Measurements from ENCODE around the gene CENPF.
A peak's percentile ranks its signal among the peaks of the same experiment; 100 is the strongest.

CENPF gene

DNA sequence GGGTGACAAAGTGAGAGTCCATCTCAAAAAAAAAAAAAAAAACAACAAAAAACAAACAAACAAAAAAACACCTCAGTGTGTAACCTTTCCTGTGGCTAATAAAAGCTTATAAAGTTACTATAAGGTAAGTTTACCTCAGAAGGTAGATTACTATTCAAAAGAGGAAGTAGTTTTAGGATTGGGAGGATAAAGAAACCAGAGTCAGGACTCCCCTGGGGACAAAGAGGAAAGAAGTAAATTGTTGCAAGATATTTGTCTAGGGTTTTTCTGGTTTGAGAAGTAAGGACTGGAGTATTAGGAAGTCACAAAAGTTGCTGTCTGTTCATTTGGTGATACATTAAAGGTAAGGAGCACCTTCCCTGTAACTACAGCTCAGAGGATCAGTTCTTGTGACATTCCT, 23.8 kb upstream of the CENPF start:
- TF ChIP-seq, protein P1, sequence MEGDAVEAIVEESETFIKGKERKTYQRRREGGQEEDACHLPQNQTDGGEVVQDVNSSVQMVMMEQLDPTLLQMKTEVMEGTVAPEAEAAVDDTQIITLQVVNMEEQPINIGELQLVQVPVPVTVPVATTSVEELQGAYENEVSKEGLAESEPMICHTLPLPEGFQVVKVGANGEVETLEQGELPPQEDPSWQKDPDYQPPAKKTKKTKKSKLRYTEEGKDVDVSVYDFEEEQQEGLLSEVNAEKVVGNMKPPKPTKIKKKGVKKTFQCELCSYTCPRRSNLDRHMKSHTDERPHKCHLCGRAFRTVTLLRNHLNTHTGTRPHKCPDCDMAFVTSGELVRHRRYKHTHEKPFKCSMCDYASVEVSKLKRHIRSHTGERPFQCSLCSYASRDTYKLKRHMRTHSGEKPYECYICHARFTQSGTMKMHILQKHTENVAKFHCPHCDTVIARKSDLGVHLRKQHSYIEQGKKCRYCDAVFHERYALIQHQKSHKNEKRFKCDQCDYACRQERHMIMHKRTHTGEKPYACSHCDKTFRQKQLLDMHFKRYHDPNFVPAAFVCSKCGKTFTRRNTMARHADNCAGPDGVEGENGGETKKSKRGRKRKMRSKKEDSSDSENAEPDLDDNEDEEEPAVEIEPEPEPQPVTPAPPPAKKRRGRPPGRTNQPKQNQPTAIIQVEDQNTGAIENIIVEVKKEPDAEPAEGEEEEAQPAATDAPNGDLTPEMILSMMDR (IDR thresholded peaks at IDR 0.05; ENCODE audit: extremely low read depth, insufficient read depth, missing control alignments): no peak
- in situ Hi-C loops (cut with MboI; ENCODE audit: low pct_unique_long_range_greater_than_20kb, low sequenced_read_pairs, unreplicated experiment): loop anchor here (25.0 kb wide), 1 partner anchor 317 kb away; no protein-coding TSS in a partner anchor
- no peak for DNase-seq (ENCODE audit: low spot score)

DNA sequence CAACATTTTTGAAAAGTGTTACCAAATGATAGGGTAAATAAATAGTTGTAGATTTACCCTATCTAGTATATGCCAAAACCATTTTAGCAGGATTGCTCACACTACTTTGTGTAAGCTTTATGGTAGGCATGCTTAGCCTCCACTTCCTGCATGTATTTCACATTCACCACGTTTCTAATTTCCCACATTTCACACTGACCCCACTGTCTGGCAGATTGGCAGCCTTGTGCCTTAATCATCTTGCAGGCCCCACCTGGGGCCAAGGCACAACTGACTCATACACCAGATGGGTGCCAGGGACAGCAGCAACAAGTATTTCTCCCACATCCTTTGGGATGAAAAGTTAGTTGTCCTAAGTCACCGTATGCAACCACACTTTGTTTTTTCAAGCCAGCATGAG, 21.2 kb upstream of the CENPF start:
- TF ChIP-seq, protein P1 (IDR thresholded peaks at IDR 0.05; ENCODE audit: extremely low read depth, insufficient read depth, missing control alignments): no peak
- no peak for DNase-seq (ENCODE audit: low spot score)
- in situ Hi-C loops (cut with MboI; ENCODE audit: low pct_unique_long_range_greater_than_20kb, low sequenced_read_pairs, unreplicated experiment): loop anchor here (10.0 to 25.0 kb wide), 2 partner anchors 247 to 319 kb away; no protein-coding TSS in a partner anchor

DNA sequence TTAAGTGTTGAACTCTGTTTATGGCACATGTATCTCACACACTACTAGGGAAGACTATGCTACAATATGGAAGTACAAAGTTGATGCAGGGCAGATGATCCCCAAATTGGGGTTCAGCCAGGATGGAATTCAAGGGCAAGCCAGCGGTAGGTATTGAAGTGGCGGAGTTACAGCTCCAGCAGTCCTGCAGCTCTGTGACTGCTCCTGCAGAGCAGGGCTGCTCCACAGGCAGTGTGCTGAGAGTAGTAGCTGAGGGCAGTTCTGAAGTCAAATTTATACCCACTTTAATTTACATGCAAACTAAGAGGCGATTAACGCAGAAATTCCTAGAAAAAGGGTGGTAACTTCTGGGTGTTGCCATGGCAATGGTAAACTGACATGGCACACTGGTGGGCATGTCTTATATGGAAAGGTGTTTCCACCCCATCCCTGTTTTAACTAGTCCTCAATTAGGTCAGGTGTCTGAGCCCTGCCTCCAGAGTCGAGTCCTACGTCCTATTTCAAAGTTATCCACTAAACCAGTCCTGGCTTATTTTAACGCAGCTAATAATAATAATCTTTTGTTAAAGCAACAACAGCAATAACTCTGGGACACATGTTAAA, 20.6 kb upstream of the CENPF start:
- in situ Hi-C loops (cut with MboI; ENCODE audit: low pct_unique_long_range_greater_than_20kb, low sequenced_read_pairs, unreplicated experiment): loop anchor here (10.0 to 25.0 kb wide), 2 partner anchors 248 to 320 kb away; no protein-coding TSS in a partner anchor
- TF ChIP-seq, protein P1 (IDR thresholded peaks at IDR 0.05; ENCODE audit: extremely low read depth, insufficient read depth, missing control alignments): no peak
- DNase-seq (ENCODE audit: low spot score): no peak

DNA sequence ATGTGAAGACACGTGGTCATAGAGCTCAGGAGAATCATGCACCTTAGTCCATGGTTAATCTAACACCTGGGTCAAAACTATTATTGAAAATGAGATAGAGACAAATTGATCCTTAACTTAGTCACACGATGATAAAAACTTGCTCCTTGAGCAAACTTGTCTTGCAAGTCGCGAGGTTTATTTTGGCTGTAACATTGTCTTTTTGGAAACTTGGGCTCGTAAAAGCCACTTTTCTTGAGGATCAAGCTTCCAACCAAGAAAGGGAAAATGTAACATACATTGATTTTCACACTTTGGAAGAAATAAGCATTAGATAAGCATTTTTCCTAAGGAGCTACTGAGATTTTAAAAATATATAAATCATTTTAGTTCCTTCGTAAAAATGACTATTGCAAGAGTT, 19.9 kb upstream of the CENPF start:
- TF ChIP-seq, protein P1 (IDR thresholded peaks at IDR 0.05; ENCODE audit: extremely low read depth, insufficient read depth, missing control alignments): no peak
- no peak for DNase-seq (ENCODE audit: low spot score)
- in situ Hi-C loops (cut with MboI; ENCODE audit: low pct_unique_long_range_greater_than_20kb, low sequenced_read_pairs, unreplicated experiment): loop anchor here (10.0 to 25.0 kb wide), 2 partner anchors 248 to 321 kb away; no protein-coding TSS in a partner anchor

DNA sequence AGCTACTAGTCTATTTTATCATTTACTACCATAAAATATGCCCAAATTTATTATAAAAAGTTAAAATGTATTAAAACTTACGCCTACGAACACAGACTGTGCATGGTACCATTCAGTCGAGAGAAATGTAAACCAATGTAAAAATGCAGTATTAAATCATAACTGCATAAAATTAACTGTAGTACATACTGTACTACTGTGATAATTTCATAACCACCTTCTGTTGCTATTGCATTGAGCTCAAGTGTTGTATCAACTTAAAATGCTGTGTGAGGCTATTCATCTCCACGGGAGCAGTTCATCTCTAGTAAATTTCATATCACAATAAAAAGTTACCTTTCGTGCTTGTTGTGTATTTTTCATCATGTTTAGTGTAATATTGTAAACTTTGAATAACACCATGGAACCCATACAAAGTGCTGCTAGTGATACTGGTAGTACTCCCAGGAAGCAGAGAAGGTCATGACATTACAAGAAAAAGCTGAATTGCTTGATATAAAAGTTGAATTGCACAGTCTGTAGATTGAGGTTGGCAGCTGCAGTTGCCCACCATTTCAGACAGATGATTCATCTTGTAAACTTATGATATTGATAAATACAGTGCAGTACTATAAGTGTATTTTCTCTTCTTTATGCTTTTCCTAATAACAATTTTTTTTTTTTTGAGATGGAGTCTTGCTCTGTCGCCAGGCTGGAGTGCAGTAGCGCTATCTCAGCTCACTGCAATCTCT, 19.0 kb upstream of the CENPF start:
- DNase-seq (ENCODE audit: low spot score): no peak
- TF ChIP-seq, protein P1 (IDR thresholded peaks at IDR 0.05; ENCODE audit: extremely low read depth, insufficient read depth, missing control alignments): no peak
- in situ Hi-C loops (cut with MboI; ENCODE audit: low pct_unique_long_range_greater_than_20kb, low sequenced_read_pairs, unreplicated experiment): loop anchor here (10.0 to 25.0 kb wide), 2 partner anchors 249 to 322 kb away; no protein-coding TSS in a partner anchor

DNA sequence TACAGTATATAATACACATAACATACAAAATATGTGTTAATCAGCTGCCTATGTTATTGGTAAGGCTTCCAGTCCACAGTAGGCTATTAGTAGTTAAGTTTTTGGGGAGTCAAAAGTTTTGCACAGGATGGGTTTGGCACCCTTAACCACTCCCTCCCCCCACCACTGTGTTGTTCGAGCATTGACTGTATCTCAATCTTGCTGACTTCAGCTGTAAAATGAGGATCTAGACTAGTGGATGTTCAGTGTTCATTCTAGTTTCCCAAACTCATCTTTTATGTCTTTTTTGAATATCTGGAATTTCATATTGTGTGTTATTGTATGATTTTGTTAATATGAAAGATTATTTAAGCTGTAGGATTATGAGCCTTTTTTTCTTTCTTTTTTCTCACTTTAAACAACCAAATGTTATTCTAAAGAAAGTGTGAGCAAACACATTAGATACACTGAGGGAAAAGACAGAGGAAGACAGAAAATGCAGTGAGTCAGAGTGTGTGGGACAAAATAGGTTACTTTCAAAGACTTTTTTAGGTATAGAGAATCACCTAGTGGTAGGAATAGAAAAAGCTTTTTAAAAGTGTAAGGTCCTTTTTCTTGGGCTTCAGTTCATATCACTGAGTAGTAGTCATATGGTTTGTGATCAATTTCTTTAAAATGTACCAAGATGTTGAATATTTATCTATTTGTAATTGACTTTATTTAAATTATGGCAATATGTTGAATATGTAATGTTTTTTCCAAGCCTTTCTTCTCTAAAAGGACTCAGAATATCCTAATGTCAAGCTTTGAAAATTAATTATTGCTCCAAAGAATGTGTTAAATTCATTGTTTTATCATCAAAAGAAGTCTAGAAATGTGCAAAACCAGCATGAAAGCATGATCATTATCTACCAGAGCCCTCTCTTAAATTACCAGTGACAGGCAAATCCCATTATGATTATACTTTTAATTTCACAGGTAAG, 17.9 kb upstream of the CENPF start:
- in situ Hi-C loops (cut with MboI; ENCODE audit: low pct_unique_long_range_greater_than_20kb, low sequenced_read_pairs, unreplicated experiment): loop anchor here (10.0 to 25.0 kb wide), 2 partner anchors 250 to 323 kb away; no protein-coding TSS in a partner anchor
- DNase-seq (ENCODE audit: low spot score): no peak
- TF ChIP-seq, protein P1 (IDR thresholded peaks at IDR 0.05; ENCODE audit: extremely low read depth, insufficient read depth, missing control alignments): peak; percentile 60

Data from GM13977 (cell line).